Muscle of arm (tissue), 12 donors: ENCODE data around the gene CDH8. TPM values are rescaled to one million over a fixed set of nuclear protein-coding genes. Genes with fewer than 3 reads are reported as not detected.

ENCODE experiments used
- DNase-seq: peaks from one replicate; pipeline ENCODE4 v3.0.0-alpha.2; 2013
- polyA plus RNA-seq, 12 donors: library from polyadenylated mRNA; unstranded; fragments of 120-200 nt; gene quantifications; one replicate each; pipeline ENCODE4 v1.2.1, GENCODE V29; 2013; ENCODE audit not compliant: insufficient read length in 12 of 12

CDH8 gene
- polyA plus RNA-seq, 12 donors: 1.0 to 3.3 (median 2.2) TPM; not detected in 2

- no peak for DNase-seq
Observed at GRCh38 chr16:61654962-61655361, 381.3 kb downstream of the CDH8 start.

GRCh38 chr16:61653544-61653943 lies 382.7 kb downstream of the CDH8 start:
- DNase-seq: no peak

- no peak for DNase-seq
Observed at GRCh38 chr16:61645561-61645960, 390.7 kb downstream of the CDH8 start.

GRCh38 chr16:61644736-61645135 lies 391.5 kb downstream of the CDH8 start:
- DNase-seq: no peak

- no peak for DNase-seq
Observed at GRCh38 chr16:61617219-61617783, 418.9 kb downstream of the CDH8 start.

GRCh38 chr16:61616088-61616487 lies 420.1 kb downstream of the CDH8 start:
- DNase-seq: no peak

- DNase-seq: no peak
Observed at GRCh38 chr16:61611847-61612491, 424.3 kb downstream of the CDH8 start.

- DNase-seq: no peak
Observed at GRCh38 chr16:61606581-61606980, 429.7 kb downstream of the CDH8 start.
